Heart left ventricle (tissue), 16 donors: ENCODE measurements around the gene EPO. TPM values are rescaled to one million over a fixed set of nuclear protein-coding genes. Genes with fewer than 3 reads are reported as not detected.

ENCODE experiments used
- ATAC-seq, 4 donors: fragments of 200-7000 bp; cut with Tn5 transposase; one replicate each; pipeline ENCODE4 v1.9.1; 2020 to 2022; ENCODE audit warnings: moderate library complexity in 4 of 4, mild to moderate bottlenecking in 3 of 4, moderate number of reproducible peaks in 1 of 4
- DNase-seq, 5 donors: peaks; one replicate each; pipeline ENCODE4 v3.0.0-alpha.2; 2020
- H3K27ac ChIP-seq, 12 donors: fragments of 200-600 bp; sonication (generic) in 4 of 12; one replicate each; pipeline versions ENCODE4 v1.5.0 to v1.8.0; 2016 to 2022; ENCODE audit warnings: mild to moderate bottlenecking in 2 of 12
- H3K27me3 ChIP-seq, 9 donors: fragments of 200-600 bp; sonication (generic) in 2 of 9; one replicate each; pipeline versions ENCODE4 v1.5.1 to v1.8.0; 2016 to 2022; ENCODE audit warnings: mild to moderate bottlenecking in 3 of 9
- H3K36me3 ChIP-seq, 9 donors: fragments of 200-600 bp; sonication (generic) in 2 of 9; one replicate each; pipeline versions ENCODE4 v1.5.0 to v1.8.0; 2018 to 2022; ENCODE audit warnings: mild to moderate bottlenecking in 2 of 9
- H3K4me1 ChIP-seq, 12 donors: fragments of 200-600 bp; sonication (generic) in 4 of 12; one replicate each; pipeline versions ENCODE4 v1.5.0 to v1.8.0; 2016 to 2022; ENCODE audit warnings: mild to moderate bottlenecking in 3 of 12
- H3K4me3 ChIP-seq, 12 donors: fragments of 200-600 bp; sonication (generic) in 4 of 12; one replicate each; pipeline versions ENCODE4 v1.5.0 to v1.8.0; 2017 to 2022; ENCODE audit warnings: mild to moderate bottlenecking in 9 of 12, moderate library complexity in 4 of 12
- H3K9me3 ChIP-seq, 12 donors: fragments of 200-600 bp; sonication (generic) in 4 of 12; one replicate each; pipeline versions ENCODE4 v1.5.0 to v1.8.0; 2016 to 2022; ENCODE audit warnings: mild to moderate bottlenecking in 1 of 12
- CTCF ChIP-seq, 12 donors: fragments of 200-600 bp; sonication (generic) in 4 of 12; IDR thresholded peaks; one replicate each; pipeline versions ENCODE4 v1.5.0 to v1.8.0; 2018 to 2022; ENCODE audit warnings: antibody characterized with exemption in 12 of 12, mild to moderate bottlenecking in 5 of 12
- POLR2A ChIP-seq, 2 donors: fragments of 450-650 bp; IDR thresholded peaks; one replicate each; pipeline ENCODE4 v1.6.1; 2017; ENCODE audit warnings: antibody characterized with exemption in 2 of 2, mild to moderate bottlenecking in 2 of 2, moderate library complexity in 2 of 2
- WGBS, 4 donors: extraction: QIAGEN DNeasy Blood & Tissue Kit in 2 of 4; methylation state at CpG; one replicate each; pipeline versions ENCODE4 v1.1.5 to v1.1.7; 2013 to 2018; 5-methylcytosine and 5-hydroxymethylcytosine counted together
- intact Hi-C, 10 donors: fragments of 100-400 bp; cut with DNase I; formaldehyde crosslinking; loops; one replicate each; pipeline versions ENCODE4 v1.11.1 to v1.14.2; 2022
- polyA plus RNA-seq, 2 donors: library from polyadenylated mRNA; stranded (reverse); fragments of 200-250 nt; gene quantifications; one replicate each; pipeline ENCODE4 v1.2.3, GENCODE V29; 2013
- total RNA-seq, 9 donors: library from RNA; depleted of rRNA in 2 of 9; stranded (reverse); fragments of >200 nt in 2 of 9; fragmentation: NEBNext Ultra II Directional in 3 of 9; extraction: Animal tissue kit (Norgen Biotek cat#: 25700) in 3 of 9; gene quantifications; one replicate each; pipeline versions ENCODE4 v1.1.0 to v1.2.4, GENCODE V29; 2016 to 2023
- donor health status: ischemic (EF 13 %, LVEDD 7.1; RV severe dilation, severe dysfunction).
- donor health status: healthy with polysubstance abuse.
- donor health status: DM: no; HTN: yes; CAD: no.
- donor health status: DM: no; HTN: no; CAD: no.
- donor health status: ischemic (EF 25% LVEDD 6.9; RV normal size, moderate dysfunction).
- donor health status: ischemic (EF 25% LVEDD 5.7; RV mildly dilated, moderate dysfunction).
- donor health status: healthy.
- donor health status: DM: yes; HTN: yes; CAD: no.
- donor health status: ischemic (EF 35%, LVEDD 5.7; RV mildly dilated, moderate dysfunction).
- donor health status: nonischemic (EF 11% LVEDD 7.7; RV severe dilation, severe dysfunction).
- donor health status: DM: yes; HTN: yes; CAD: no.
- donor health status: PGD.
- donor health status: ischemic (EF 29% LVEDD 5.4; RV normal size, mild dysfunction).
- donor health status: nonischemic (EF 23%, LVEDD 6.1; RV moderate dilation, normal function).

Gene EPO
- total and polyA plus RNA-seq, 11 donors: not detected

GRCh38 chr7:100685049-100685605, 35.1 kb upstream of the EPO start:
- DNase-seq (peak in 1 of 5 donors; percentile 41), ATAC-seq (no peak)
- Histone ChIP-seq H3K27me3 (no peaks in the 10 kb centered on the region), H3K4me1 (peaks cover 0 to 29% (median 14%) of the 10 kb centered on the region in 12 donors), H3K27ac (no peak overlapping the region), H3K36me3 (peaks cover 3 to 92% (median 84%) of the 10 kb centered on the region in 9 donors), H3K4me3 (no peak overlapping the region), H3K9me3 (no peaks in the 10 kb centered on the region)
- TF ChIP-seq POLR2A (IDR thresholded peaks at IDR 0.05) (no peak), CTCF (IDR thresholded peaks at IDR 0.05) (no peak)
- intact Hi-C loops: loop anchor here in 2 of 10 donors (5.0 kb wide), 2 partner anchors 63 to 123 kb away; no protein-coding TSS in a partner anchor
- 83 to 93% (median 90%) methylated on average over 17 to 18 of the region's 18 CpGs for WGBS, 4 donors

- DNase-seq: no peak
- intact Hi-C loops: loop anchor here in 2 of 10 donors (5.0 kb wide), 2 partner anchors 63 to 123 kb away; no protein-coding TSS in a partner anchor
- H3K27me3 ChIP-seq: no peaks in the 10 kb centered on the region
- peaks cover 3 to 88% (median 80%) of the 10 kb centered on the region in 9 donors for H3K36me3 ChIP-seq
- no peak for ATAC-seq
- WGBS, 4 donors: 87 to 92% (median 88%) methylated on average over 15 to 17 of the region's 17 CpGs
- no peak for TF ChIP-seq POLR2A (IDR thresholded peaks at IDR 0.05)
- TF ChIP-seq CTCF (IDR thresholded peaks at IDR 0.05): no peak
- H3K9me3 ChIP-seq: no peaks in the 10 kb centered on the region
- peaks cover 0 to 31% (median 18%) of the 10 kb centered on the region in 12 donors for H3K4me1 ChIP-seq
- no peak overlapping the region for H3K27ac ChIP-seq
- no peak overlapping the region for H3K4me3 ChIP-seq
Measured at GRCh38 chr7:100685631-100686145, 34.6 kb upstream of the EPO start.

GRCh38 chr7:100686201-100686821, 34.0 kb upstream of the EPO start:
- H3K36me3 ChIP-seq: peaks cover 3 to 81% (median 75%) of the 10 kb centered on the region in 9 donors
- no peak overlapping the region for H3K27ac ChIP-seq
- intact Hi-C loops: loop anchor here in 2 of 10 donors (5.0 kb wide), 2 partner anchors 64 to 124 kb away; no protein-coding TSS in a partner anchor
- no peak for ATAC-seq
- WGBS, 4 donors: 71 to 80% (median 76%) methylated on average over 32 to 33 of the region's 33 CpGs
- H3K9me3 ChIP-seq: no peaks in the 10 kb centered on the region
- H3K27me3 ChIP-seq: no peaks in the 10 kb centered on the region
- no peak for TF ChIP-seq POLR2A (IDR thresholded peaks at IDR 0.05)
- TF ChIP-seq CTCF (IDR thresholded peaks at IDR 0.05): no peak
- no peak overlapping the region for H3K4me3 ChIP-seq
- peaks cover 0 to 36% (median 24%) of the 10 kb centered on the region in 12 donors for H3K4me1 ChIP-seq
- no peak for DNase-seq

- no peak for ATAC-seq
- TF ChIP-seq POLR2A (IDR thresholded peaks at IDR 0.05) (no peak), CTCF (IDR thresholded peaks at IDR 0.05) (no peak)
- intact Hi-C loops: loop anchor here in 2 of 10 donors (5.0 kb wide), 2 partner anchors 65 to 125 kb away; no protein-coding TSS in a partner anchor
- H3K9me3 ChIP-seq: no peaks in the 10 kb centered on the region
- H3K4me3 ChIP-seq: no peak overlapping the region
- no peak overlapping the region for H3K27ac ChIP-seq
- no peak for DNase-seq
- no peaks in the 10 kb centered on the region for H3K27me3 ChIP-seq
- H3K36me3 ChIP-seq: peaks cover 3 to 76% (median 70%) of the 10 kb centered on the region in 9 donors
- peaks cover 2 to 41% (median 29%) of the 10 kb centered on the region in 12 donors for H3K4me1 ChIP-seq
- 88 to 96% (median 88%) methylated on average over 13 to 17 of the region's 17 CpGs for WGBS, 4 donors
Measured at GRCh38 chr7:100686822-100687211, 33.5 kb upstream of the EPO start.
